Endothelial cell of umbilical vein (primary cell): ENCODE data around the gene TREX2. TPM values are rescaled to one million over a fixed set of nuclear protein-coding genes. Genes with fewer than 3 reads are reported as not detected.

Experiments
- BruUV-seq: library from RNA; stranded (reverse); fragments of 400-500 nt; replicated peaks from 2 replicates; lab custom pipeline; 2021; lab: Mats Ljungman, UMichigan
- CTCF ChIA-PET: fragments of 300-600, 350-600 bp; sonication (Branson Sonifier 250); formaldehyde crosslinking; loops from one replicate; lab custom pipeline; 2021; ENCODE audit warnings: antibody characterized with exemption, inconsistent platforms; lab: Charles Lee
- POLR2A ChIA-PET: fragments of 300-600, 350-600 bp; sonication (Branson Sonifier 250); formaldehyde crosslinking; loops from one replicate; lab custom pipeline; 2021; ENCODE audit warnings: antibody characterized with exemption, inconsistent platforms; lab: Charles Lee
- DNase-seq: peaks from one replicate; pipeline ENCODE4 v3.0.0-alpha.2; 2011; ENCODE audit warnings: low read depth, low spot score
- FAIRE-seq: peaks from 2 replicates; lab custom pipeline; 2011; peaks lifted over from hg19 to GRCh38; lab: Jason Lieb, UNC
- H2AFZ ChIP-seq: 2 replicates; pipeline ENCODE4 v1.6.0; 2012; ENCODE audit warnings: low read depth, low read length, control low read depth, inconsistent platforms
- H3K27ac ChIP-seq: 2 replicates; pipeline ENCODE4 v1.5.1; 2011; ENCODE audit warnings: low read depth, mild to moderate bottlenecking, control low read depth, low read length, moderate library complexity; ENCODE audit not compliant: insufficient read depth
- H3K27me3 ChIP-seq, 2 experiments: 2 replicates each; pipeline versions ENCODE4 v1.6.0 to v1.6.1; 2011; ENCODE audit warnings: low read length in 2 of 2, mixed read lengths in 1 of 2; ENCODE audit not compliant: control insufficient read depth in 2 of 2, insufficient read depth in 2 of 2
- H3K36me3 ChIP-seq, 2 experiments: 2 replicates in 1 of 2; 3 replicates in 1 of 2; pipeline ENCODE4 v1.5.1; 2011; ENCODE audit warnings: low read length in 2 of 2, mild to moderate bottlenecking in 1 of 2, moderate library complexity in 1 of 2; ENCODE audit not compliant: control insufficient read depth in 2 of 2, insufficient read depth in 2 of 2; ENCODE audit errors: extremely low read depth in 1 of 2
- H3K4me1 ChIP-seq: 3 replicates; pipeline ENCODE4 v1.5.1; 2011; ENCODE audit warnings: mild to moderate bottlenecking, low read length; ENCODE audit not compliant: control insufficient read depth, insufficient read depth; ENCODE audit errors: extremely low read depth
- H3K4me2 ChIP-seq: 2 replicates; pipeline ENCODE4 v1.6.1; 2011; ENCODE audit warnings: low read length, control low read depth, mixed read lengths; ENCODE audit not compliant: insufficient read depth
- H3K4me3 ChIP-seq, 3 experiments: fragments of 200-600 bp in 1 of 3; sonication (generic), shearing (Covaris generic) in 1 of 3; replicated peaks in 1 of 3; 2 replicates each; pipeline ENCODE4 v1.5.1; 2011 to 2016; ENCODE audit warnings: control low read depth in 3 of 3, low read length in 3 of 3, mild to moderate bottlenecking in 2 of 3, inconsistent platforms in 1 of 3, low read depth in 1 of 3, moderate library complexity in 1 of 3; ENCODE audit not compliant: insufficient read depth in 1 of 3
- H3K79me2 ChIP-seq: 2 replicates; pipeline ENCODE4 v1.6.0; 2012; ENCODE audit warnings: low read length, inconsistent platforms; ENCODE audit not compliant: control insufficient read depth, insufficient read depth
- H3K9ac ChIP-seq: replicated peaks from 2 replicates; pipeline ENCODE3; 2011; ENCODE audit warnings: low read length, control low read depth; ENCODE audit not compliant: insufficient read depth; ENCODE audit errors: extremely low read depth
- H3K9me1 ChIP-seq: replicated peaks from 3 replicates; pipeline ENCODE4 v1.6.0; 2011; ENCODE audit warnings: mild to moderate bottlenecking, low read length; ENCODE audit not compliant: control insufficient read depth, insufficient read depth; ENCODE audit errors: extremely low read depth
- H3K9me3 ChIP-seq: replicated peaks from 2 replicates; pipeline ENCODE4 v1.5.1; 2012; ENCODE audit warnings: low read length, inconsistent platforms; ENCODE audit not compliant: control insufficient read depth, insufficient read depth
- H4K20me1 ChIP-seq: replicated peaks from 2 replicates; pipeline ENCODE3; 2011; ENCODE audit warnings: mild to moderate bottlenecking, low read length; ENCODE audit not compliant: control insufficient read depth, insufficient read depth; ENCODE audit errors: extremely low read depth
- FOS ChIP-seq: IDR thresholded peaks from 2 replicates; pipeline ENCODE4 v1.6.1; 2011; ENCODE audit warnings: mild to moderate bottlenecking, low read length, moderate library complexity, borderline replicate concordance; ENCODE audit not compliant: insufficient read depth
- JUN ChIP-seq: IDR thresholded peaks from 2 replicates; pipeline ENCODE4 v1.6.1; 2011; ENCODE audit warnings: borderline replicate concordance, low read depth; ENCODE audit not compliant: insufficient read length, insufficient read depth
- POLR2A ChIP-seq: IDR thresholded peaks from 2 replicates; pipeline ENCODE4 v1.6.1; 2012; ENCODE audit warnings: low read depth, mild to moderate bottlenecking, control low read depth, low read length
- POLR2AphosphoS5 ChIP-seq: IDR thresholded peaks from 2 replicates; pipeline ENCODE4 v1.6.1; 2012; ENCODE audit warnings: low read depth, mild to moderate bottlenecking, control low read depth, low read length, moderate library complexity; ENCODE audit not compliant: insufficient read depth
- dilution Hi-C: fragments of 300-500 bp; cut with MboI; formaldehyde crosslinking; loops from one replicate; pipeline ENCODE4 v1.15.0; 2019; ENCODE audit warnings: low sequenced_read_pairs; ENCODE audit not compliant: extremely low pct_ligation_motif_present
- intact Hi-C: fragments of 100-400 bp; cut with micrococcal nuclease; formaldehyde crosslinking; loops from one replicate; pipeline ENCODE4 v1.10.0; 2022
- polyA plus RNA-seq, 4 experiments: library from polyadenylated mRNA; depleted of rRNA in 3 of 4; stranded (reverse) in 3 of 4; unstranded in 1 of 4; fragments of >200 nt; gene quantifications; 2 replicates each; pipeline versions ENCODE4 v1.2.1 to v1.2.3, GENCODE V29; 2011 to 2012; ENCODE audit warnings: missing spikeins in 1 of 4
- total RNA-seq: library from RNA; stranded (reverse); gene quantifications from 2 replicates; pipeline ENCODE4 v1.2.3, GENCODE V29; 2021
- TF ChIP-seq, protein P1 (sequence below), 2 donors: IDR thresholded peaks; 1 replicate in 1 of 2; 2 replicates in 1 of 2; pipeline ENCODE4 v1.5.1; 2011; ENCODE audit warnings: low read length in 2 of 2, mild to moderate bottlenecking in 2 of 2, moderate library complexity in 2 of 2, control low read depth in 1 of 2, inconsistent platforms in 1 of 2, low read depth in 1 of 2; ENCODE audit not compliant: insufficient read depth in 1 of 2; ENCODE audit errors: extremely low read depth in 1 of 2

Gene TREX2
- total and polyA plus RNA-seq, 2 donors (not counting 3 experiments of a cell fraction or from before 2014, with no cell fraction given) = 0.82 to 0.99 TPM

GRCh38 chrX:153474718-153475117 is 28.9 kb upstream of the TREX2 start:
- Histone ChIP-seq H3K36me3 (no peaks in the 10 kb centered on the region), H2AFZ (no peak overlapping the region), H3K27ac (peak overlapping the region; percentile 73), H3K4me2 (no peak overlapping the region), H3K9me3 (no peaks in the 10 kb centered on the region), H3K9me1 (no peaks in the 10 kb centered on the region), H3K79me2 (peaks cover under 1% of the 10 kb centered on the region), H4K20me1 (no peaks in the 10 kb centered on the region), H3K4me1 (peaks cover 28% of the 10 kb centered on the region), H3K9ac (no peak overlapping the region), H3K27me3 (no peaks in the 10 kb centered on the region), H3K4me3 (no peak overlapping the region)
- BruUV-seq = no TSS peak
- ChIA-PET CTCF (interaction anchor here (6.8 kb wide), 1 partner anchor 18 kb away, joined by 189 read pairs; the partner anchor contains the start of gene BGN), POLR2A (no interaction called here)
- dilution Hi-C loops (no loop called here), intact Hi-C loops (no loop called here)
- FAIRE-seq (peak; percentile 88), DNase-seq (peak; percentile 88)
- TF ChIP-seq, protein P1, sequence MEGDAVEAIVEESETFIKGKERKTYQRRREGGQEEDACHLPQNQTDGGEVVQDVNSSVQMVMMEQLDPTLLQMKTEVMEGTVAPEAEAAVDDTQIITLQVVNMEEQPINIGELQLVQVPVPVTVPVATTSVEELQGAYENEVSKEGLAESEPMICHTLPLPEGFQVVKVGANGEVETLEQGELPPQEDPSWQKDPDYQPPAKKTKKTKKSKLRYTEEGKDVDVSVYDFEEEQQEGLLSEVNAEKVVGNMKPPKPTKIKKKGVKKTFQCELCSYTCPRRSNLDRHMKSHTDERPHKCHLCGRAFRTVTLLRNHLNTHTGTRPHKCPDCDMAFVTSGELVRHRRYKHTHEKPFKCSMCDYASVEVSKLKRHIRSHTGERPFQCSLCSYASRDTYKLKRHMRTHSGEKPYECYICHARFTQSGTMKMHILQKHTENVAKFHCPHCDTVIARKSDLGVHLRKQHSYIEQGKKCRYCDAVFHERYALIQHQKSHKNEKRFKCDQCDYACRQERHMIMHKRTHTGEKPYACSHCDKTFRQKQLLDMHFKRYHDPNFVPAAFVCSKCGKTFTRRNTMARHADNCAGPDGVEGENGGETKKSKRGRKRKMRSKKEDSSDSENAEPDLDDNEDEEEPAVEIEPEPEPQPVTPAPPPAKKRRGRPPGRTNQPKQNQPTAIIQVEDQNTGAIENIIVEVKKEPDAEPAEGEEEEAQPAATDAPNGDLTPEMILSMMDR (IDR thresholded peaks at IDR 0.05; ENCODE audit: extremely low read depth in 1 of 2, insufficient read depth in 1 of 2, low read depth in 1 of 2, low read length in 2 of 2) = no peak
- TF ChIP-seq POLR2AphosphoS5 (peak; percentile 69), JUN (no peak), FOS (peak; percentile 6)

GRCh38 chrX:153474266-153474665 is 28.4 kb upstream of the TREX2 start:
- Histone ChIP-seq H3K4me3 (no peak overlapping the region), H3K27me3 (no peaks in the 10 kb centered on the region), H3K79me2 (peaks cover 4% of the 10 kb centered on the region), H2AFZ (no peak overlapping the region), H4K20me1 (no peaks in the 10 kb centered on the region), H3K4me1 (peaks cover 32% of the 10 kb centered on the region), H3K36me3 (no peaks in the 10 kb centered on the region), H3K9ac (no peak overlapping the region), H3K4me2 (no peak overlapping the region), H3K27ac (peak overlapping the region; percentile 45), H3K9me3 (no peaks in the 10 kb centered on the region), H3K9me1 (no peaks in the 10 kb centered on the region)
- ChIA-PET POLR2A (interaction anchor here (1.7 kb wide), 1 partner anchor 20 kb away, joined by 7 read pairs; the partner anchor contains the start of gene BGN), CTCF (interaction anchor here (6.8 kb wide), 1 partner anchor 18 kb away, joined by 189 read pairs; the partner anchor contains the start of gene BGN)
- dilution Hi-C loops (no loop called here), intact Hi-C loops (no loop called here)
- DNase-seq (no peak), FAIRE-seq (no peak)
- TF ChIP-seq JUN (no peak), POLR2A (no peak)
- TF ChIP-seq, protein P1 (IDR thresholded peaks at IDR 0.05; ENCODE audit: extremely low read depth in 1 of 2, insufficient read depth in 1 of 2, low read depth in 1 of 2, low read length in 2 of 2) = no peak
- BruUV-seq = no TSS peak
